ENCODE results near the gene JAGN1.
A peak's percentile ranks its signal among the peaks of the same experiment; 100 is the strongest.
"Not testable (repeated sequence)": the region's sequence is repeated elsewhere in the genome, so short reads cannot be mapped to it uniquely, and the experiment has no call there.

Gene JAGN1

DNA sequence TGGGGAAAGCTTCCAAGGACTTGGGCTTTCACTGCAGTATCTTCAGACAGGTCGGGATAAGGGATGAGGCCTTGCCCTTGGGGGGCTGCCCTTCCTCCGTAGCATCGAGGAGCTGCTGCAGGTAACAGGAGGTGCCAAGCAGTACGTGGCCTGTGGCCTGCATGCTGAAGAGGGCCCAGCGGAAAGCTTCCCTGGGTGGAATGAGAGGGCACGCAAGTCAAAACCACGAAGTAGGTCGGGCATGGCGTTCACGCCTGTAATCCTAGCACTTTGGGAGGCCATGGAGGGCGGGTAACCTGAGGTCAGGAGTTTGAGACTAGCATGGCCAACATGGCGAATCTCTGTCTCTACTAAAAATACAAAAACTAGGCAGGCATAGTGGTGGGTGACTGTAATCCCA lies 23.3 kb upstream of the JAGN1 start:
- DNase-seq (ENCODE audit: low read depth): no peak

DNA sequence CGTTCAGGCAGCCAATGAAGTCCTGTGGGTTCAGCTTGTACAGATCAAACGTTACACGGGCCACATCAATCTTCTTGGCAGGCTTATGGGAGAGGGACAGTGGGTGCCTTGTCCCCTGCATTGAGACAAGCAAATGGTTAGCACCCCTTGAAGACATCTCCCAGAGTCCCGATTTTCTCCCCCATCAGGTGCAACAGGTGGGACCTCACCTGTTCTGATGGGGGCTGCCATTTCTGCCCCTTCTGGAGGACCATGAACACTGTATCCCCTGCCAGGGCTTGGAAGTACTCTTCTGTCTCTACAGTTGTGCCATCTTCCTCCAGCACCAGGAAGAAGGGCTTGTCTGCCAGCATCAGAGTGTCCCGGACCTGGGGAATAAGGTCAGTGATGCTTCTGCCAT lies 20.5 kb upstream of the JAGN1 start:
- DNase-seq (ENCODE audit: low read depth): no peak

DNA sequence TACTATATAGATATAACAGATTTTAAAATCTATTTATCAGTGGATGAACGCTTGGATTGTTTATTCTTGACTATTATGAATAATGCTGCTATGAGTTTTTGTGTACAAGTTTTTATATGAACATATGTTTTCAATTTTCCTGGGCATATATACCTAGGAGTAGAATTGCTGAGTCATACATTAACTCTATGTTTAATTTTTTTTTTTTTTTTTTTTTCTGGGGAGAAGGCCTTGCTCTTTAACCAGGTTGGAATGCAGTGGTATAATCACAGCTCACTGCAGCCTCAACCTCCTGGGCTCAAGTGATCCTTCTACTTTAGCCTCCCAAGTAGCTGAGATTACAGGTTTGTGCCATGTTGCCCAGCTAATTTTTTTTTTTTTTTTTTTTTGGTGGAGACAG lies 19.4 kb upstream of the JAGN1 start:
- peak; percentile 82 for DNase-seq (ENCODE audit: low read depth)

DNA sequence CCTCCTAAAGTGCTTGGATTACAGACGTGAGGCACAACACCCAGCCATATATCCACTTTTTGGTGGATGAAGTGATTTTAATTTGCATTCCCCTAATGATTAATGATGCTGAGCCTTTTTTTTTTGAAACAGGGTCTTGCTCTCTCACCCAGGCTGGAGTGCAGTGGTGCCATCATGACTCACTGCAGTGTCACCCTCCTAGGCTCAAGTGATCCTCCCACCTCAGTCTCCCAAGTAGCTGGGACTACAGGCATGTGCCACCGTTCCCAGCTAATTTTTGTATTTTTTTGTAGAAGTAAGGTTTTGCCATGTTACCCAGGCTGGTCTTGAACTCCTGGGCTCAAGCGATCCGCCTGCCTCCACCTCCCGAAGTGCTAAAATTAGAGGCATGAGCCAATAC lies 18.3 kb upstream of the JAGN1 start:
- DNase-seq (ENCODE audit: low read depth): not testable (repeated sequence)

DNA sequence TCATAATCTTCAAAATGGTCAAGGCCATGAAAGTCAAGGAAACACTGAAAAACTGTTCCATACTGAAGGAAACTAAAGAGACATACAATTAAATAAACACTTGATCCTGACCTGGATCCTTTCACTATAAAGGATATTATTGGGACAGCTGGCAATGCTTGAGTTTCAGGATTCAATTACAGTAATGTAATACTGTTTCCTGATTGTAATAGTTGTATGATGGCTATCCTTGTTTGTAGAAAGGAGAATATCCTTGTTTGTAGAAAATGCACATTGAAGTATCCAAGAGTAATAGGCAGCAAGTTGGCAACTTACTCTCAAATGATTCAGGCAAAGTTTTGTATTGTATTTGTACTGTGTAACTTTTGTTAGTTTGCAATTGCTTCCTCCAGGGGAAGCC lies 15.0 kb upstream of the JAGN1 start:
- no peak for DNase-seq (ENCODE audit: low read depth)

DNA sequence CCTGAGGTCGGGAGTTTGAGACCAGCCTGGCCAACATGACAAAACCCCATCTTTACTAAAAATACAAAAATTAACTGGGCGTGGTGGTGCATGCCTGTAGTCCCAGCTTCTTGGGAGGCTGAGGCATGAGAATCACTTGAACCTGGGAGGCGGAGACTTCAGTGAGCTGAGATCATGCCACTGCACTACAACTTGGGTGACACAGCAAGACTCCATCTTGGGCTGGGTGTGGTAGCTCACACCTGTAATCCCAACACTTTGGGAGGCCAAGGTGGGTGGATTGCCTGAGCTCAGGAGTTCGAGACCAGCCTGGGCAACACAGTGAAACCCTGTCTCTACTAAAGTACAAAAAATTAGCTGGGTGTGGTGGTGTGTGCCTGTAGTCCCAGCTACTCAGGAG lies 14.2 kb upstream of the JAGN1 start:
- DNase-seq (ENCODE audit: low read depth): not testable (repeated sequence)

DNA sequence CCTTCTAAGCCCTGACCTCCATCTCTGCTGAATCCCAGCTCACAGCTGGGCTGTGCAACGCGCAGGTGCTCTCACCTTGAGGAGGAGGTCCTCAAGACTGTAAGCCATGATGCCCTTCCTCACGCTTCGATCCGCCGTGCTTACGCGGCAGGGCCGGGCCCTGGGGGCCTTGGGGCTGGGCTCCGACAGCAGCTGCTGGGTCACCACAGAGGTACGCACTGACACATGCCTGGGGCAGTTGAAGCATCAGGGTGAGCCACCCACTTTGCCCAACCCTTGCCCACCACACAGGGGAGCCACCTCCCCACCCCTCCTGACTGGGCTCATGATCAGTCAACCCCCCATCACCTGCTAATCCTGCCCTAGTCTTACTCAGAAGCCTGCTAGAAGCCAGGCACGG lies 13.4 kb upstream of the JAGN1 start:
- no peak for DNase-seq (ENCODE audit: low read depth)

DNA sequence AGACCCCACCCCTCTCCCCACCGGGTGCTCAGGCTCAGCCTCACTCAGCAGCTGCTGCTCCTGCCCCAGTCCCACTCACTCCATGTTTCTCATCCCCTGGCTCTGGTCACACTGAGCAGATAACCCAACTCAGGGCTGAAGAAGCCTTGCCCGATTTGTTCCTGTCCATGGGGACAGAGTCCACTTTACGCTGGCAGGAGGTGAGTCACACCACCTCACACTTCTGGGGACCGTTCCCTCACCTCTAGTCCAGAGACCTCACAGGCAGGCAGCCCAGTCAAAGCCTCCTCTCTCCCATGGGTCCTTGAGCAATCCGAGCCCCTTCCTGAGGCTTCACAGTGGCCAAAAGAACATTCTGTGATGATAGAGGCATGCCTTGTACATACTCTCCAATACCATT lies 11.7 kb upstream of the JAGN1 start:
- DNase-seq (ENCODE audit: low read depth): no peak

DNA sequence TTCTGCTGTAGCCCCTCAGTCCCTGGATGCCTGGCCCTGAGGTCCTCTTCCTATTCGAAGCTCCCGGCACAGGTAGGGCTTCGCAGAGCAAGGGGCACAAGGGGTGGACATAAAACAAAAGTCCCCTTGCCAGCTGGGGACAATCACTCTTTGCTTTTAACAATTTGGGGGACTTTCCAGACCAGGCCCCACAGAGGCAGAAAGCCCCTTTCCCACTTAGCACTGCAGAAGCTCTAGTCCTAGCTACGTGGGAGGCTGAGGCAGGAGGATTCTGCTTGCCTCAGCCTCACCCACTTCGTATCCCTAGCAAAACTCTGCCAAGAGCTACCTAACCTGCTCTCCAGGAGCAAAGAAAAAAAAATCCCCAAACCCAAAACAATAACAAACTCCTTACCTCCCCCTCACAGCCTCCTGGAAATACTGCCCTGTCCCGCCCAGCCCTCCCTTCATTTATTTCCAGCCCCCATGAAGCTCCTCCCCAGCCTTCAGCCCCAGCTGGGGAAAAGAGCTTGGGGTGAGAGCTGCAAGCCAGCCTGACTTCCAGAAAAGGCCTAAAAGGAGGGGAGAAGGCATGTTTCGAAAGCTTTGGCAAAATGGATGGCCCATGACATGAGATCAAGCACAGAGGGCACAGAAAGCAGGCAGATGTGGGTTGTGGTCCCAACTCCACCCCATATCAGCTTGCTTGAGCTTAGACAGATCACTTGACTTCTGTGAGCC lies 10.4 kb upstream of the JAGN1 start, which contains the start of gene CIDEC:
TSS of gene CIDEC (minus strand) at position 424 of the 720 bp plus-strand sequence. CDS start 1,767 bp downstream, outside the sequence.
- no peak for DNase-seq (ENCODE audit: low read depth)

DNA sequence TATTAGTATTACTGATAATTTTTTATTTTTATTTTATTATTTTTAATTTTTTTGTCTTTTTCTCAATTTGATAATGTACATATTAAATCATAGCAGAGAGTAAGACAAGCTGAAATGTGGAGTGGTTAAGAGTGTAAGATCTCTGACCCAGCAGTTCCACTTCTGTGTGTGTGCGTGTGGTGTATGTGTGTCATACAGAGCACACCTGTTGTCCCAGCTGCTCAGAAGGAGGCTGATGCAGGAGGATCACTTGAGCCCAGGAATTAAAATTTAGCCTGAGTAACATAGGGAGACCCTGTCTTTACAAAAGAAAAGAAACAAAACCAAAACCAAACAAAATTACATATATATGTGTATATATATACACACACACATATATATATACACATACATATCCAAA lies 9.0 kb upstream of the JAGN1 start:
- no peak for DNase-seq (ENCODE audit: low read depth)

DNA sequence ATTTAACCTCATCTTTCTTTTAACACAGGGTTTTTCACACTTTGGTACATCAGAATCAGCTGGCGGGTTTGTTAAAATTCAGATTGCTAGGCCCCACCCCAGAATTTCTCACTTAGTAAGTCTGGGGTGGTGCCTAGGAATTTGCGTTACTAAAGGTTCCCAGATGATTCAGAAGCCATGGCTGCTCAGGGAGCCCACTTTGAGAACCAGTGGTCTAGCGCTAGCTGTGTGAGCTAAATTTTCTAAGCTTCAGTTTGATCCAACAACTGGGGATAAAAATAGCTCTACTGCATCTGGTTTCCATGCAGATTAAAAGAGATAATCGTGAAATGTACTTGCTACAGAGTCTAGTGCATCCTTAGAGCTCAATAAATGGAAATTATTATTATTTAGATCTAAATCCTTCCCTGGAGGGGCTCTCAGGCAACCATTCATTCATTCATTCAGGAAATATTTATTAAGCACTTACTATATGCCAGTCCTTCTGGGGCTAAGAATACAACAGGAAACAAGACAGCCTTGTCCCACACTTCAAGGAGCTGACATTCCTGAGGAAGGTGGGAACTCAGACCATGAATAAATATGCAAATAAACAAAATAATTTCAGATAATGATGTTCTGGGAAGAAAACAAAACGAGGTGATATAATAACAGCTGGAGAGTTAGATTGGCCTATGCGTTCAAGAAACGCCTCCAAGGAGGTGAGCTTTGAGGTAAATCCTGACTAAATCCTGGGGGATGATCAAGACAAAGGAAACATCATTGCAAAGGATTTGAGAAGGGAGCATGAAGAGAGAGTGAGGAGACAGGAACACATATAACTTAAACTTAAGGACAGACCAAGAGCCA lies 6.5 kb upstream of the JAGN1 start:
- peak; percentile 82 for DNase-seq (ENCODE audit: low read depth)

DNA sequence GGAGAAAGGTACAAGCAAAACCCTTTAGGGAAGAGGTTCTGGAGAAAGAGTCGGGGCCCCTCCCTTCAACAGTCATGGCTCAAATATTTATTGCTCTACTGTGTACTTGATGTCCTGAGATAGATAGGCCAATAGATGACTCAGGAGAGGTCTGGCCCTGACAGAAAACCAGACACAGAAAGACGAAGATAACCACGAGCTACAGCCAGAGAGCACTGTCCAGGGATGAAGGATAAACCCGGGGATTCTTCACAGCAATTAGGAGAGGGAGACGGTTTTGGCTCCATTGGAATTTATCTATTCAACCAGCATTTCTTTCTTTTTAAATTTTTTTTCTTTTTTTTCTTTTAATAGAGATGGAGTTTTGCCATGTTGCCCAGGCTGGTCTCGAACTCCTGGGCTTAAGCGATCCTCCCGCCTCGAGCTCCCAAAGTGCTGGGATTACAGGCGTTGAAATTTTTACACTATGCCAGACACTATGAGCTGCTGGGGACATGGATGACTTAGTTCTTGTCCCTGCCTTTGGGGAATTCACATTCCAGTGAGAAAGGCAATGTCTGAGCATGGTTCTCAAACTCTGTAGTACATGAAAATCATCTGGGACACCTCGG lies 5.8 kb upstream of the JAGN1 start:
- DNase-seq (ENCODE audit: low read depth): peak; percentile 95

DNA sequence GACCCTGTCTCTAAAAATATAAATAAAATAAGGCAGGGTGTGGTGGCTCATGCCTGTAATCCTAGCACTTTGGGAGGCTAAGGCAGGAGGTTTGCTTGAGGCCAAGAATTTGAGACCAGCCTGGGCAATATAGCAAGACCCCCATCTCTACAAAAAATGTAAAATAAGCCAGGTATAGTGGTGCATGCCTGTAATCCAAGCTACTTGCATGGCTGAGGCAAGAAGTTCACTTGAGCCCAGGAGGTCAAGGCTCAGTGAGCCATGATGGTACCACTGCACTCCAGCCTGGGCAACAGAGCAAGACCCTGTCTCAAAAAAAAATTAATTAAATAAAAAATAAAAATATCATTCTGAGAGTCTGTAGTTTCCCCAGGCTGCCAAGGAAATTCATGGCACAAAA lies 4.1 kb upstream of the JAGN1 start:
- DNase-seq (ENCODE audit: low read depth): no peak

DNA sequence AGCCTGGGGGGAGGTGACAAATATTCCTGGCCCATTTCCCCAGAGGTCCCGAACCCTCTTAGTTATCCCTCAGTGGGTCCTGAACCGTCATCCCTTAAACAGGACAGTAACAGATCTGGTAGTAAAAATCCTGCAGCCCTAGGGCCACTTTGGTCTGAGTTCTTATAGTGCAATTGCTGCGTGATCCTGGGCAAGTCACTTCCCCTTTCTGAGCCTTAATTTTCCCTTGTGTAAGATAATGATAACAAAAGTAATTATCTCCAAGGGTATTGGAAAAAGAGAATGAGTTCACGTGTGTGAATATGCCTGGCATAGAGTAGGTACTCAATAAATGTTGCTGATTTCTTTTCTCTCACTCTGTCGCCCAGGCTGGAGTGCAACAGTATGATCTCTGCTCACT lies 2.9 kb upstream of the JAGN1 start:
- no peak for DNase-seq (ENCODE audit: low read depth)

DNA sequence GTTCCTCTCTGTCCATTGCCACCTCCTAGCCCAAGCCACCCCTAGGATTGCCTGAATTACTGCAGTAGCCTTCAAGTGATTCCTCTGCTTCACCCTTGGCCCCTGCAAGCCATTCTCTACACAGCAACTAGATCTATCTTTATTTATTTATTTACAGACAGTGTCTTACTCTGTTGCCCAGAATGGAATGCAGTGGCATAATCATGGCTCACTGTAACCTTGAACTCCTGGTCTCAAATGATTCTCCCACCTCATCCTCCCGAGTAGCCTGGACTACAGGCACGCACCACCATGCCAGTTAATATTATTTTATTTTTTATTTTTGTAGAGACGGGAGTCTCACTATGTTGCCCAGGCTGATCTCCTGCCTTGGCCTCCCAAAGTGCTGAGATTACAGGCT lies 1.9 kb upstream of the JAGN1 start:
- DNase-seq (ENCODE audit: low read depth): peak; percentile 18

DNA sequence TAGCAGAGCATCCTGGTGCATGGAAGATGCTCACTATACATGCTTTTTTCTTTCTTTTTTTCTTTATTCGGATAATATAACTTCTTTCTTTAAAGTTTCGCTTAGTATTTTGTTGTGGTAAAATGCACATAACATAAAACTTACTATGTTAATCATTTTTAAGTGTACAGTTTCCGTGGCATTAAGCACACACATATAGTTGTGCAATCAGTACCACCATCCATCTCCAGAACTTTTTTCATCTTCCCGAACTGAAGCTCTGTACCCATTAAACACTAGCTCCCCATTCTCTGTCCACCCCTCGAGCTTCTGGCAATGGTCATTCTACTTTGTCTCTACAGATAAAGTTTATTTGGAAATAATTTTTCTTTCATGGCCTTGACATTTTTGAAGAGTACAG lies 1.0 kb upstream of the JAGN1 start:
- DNase-seq (ENCODE audit: low read depth): no peak

DNA sequence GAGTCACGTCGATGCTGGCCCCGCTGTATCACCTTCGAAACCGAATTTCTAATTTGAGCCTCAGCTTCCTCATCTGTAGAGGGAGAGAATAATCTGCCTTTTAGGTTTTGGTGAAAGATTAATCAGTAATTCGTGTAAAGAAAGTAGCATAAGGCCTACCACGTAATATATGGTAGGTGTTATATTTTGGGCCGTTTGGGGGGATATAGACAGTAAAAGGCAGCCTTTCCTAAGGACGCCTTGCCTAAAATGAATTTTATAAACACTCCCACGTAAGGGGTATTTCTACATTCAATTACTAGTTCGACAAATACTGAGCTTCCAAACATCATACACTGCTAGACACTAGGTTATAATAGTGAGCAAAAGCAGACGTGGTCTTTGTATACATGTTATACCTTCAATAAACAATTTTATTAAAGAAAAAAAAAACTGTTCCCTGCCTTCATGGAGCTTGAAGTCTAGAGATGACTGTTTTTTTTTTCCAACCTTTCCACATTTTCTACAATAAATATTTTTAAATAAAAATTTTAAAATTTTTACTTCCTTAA lies 737 bp downstream of the JAGN1 start:
- no peak for DNase-seq (ENCODE audit: low read depth)

DNA sequence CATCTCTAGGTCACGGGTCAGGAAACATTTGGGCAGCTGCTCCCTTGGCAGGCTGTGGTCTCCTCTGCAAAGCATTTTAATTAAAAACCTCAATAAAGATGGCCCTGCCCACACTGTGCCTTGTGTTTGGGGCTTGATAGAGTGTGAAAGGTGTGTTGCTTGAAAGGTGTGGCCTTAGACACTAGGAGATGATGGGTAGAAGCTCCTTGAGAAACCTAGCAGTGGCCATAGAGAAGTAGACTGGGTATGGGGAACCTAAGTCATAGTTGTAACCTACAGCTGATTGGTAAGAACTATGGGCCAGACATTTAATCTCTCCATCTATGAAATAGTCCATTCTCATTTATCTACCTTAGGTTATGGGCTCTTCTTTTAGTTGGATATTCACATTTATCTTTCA lies 3.3 kb downstream of the JAGN1 start:
- no peak for DNase-seq (ENCODE audit: low read depth)

DNA sequence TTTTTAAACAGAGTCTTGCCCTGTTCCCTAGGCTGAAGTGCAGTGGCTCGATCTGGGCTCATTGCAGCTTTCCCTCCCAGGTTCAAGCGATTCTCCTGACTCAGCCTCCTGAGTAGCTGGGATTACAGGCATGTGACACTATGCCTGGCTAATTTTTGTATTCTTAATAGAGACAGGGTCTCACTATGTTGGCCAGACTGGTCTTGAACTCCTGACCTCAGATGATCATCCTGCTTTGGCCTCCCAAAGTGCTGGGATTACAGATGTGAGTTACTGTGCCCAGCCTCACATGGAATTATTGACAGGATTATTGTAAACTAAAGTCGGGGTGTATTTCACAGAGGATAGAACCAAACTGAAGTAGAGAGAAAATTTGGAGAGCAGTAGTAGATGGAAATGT lies 5.3 kb downstream of the JAGN1 start:
- DNase-seq (ENCODE audit: low read depth): not testable (repeated sequence)

DNA sequence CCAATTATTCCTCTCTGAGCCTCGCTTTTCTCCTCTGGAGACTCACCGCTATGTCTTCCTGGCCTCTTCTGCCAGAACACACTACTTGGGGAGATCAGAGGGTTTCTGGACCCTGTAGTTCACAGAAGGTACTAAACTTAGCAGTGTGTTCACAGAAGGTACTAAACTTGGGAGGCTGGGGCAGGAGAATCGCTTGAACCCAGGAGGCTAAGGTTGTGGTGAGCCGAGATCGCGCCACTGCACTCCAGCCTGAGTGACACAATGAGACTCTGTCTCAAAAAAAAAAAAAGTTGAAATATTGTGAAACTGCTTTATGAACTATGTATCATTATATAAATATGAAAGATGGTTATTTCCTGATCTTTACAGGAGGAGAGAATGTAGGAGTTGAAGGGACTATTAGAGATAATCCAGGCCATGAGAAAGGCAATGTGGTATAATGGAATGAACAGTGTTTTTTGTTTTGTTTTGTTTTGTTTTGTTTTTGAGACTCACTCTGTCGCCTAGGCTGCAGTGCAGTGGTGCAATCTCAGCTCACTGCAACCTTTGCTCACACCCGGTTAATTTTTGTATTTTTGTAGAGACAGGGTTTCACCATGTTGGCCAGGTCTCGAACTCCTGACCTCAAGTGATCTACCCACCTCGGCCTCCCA lies 6.5 kb downstream of the JAGN1 start:
- DNase-seq (ENCODE audit: low read depth): not testable (repeated sequence)

DNA sequence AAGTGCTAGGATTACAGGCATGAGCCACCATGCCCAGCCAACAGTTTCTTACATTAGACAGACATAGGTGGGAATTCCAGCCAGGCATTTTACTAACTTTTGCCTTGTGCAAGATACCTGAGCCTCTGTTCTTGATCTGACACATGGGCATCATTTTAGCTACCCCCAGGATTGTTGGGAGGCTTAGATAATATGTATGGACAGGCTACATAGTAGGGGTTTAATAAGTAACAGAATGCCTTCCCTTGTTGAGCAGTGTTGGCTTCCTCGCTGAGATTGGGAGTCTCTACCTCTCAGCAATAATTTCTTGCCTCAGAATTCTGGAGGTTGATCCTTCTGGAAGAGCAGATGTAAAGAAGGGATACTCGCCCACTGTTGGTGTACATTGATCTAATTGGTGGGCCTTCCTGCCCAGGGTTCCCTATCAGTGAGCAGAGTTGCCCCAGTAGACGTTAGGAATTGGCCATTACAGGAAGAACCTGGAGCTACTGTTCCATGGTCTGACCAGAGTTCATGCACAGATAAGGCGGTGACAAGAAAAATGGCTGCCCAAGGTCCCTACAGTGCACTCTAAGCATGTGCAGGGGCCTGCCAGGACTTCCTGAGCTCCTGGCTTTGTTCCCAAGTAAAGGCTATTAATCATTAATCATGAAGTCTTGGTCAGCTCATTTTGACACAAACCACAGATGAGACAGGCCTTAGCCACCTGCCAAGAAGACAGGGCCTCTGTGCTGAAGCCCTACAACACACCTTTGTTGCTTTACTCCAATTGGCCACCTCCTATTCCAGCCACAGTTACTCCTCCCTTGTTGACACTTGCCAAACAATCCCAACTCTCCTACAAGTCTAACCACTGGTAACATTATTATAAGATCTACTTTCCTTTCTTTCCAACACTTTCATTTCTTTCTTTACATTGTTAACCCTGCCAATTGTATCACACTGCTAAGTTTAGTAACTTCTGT lies 7.3 kb downstream of the JAGN1 start:
- peak; percentile 41 for DNase-seq (ENCODE audit: low read depth)
